ENCODE data around the gene RAB36. TPM values are rescaled to one million over a fixed set of nuclear protein-coding genes. Genes with fewer than 3 reads are reported as not detected.

The RAB36 gene
- total and polyA plus RNA-seq, 7 experiments from 2014 or later = 0.10 to 1.2 (median 0.40) TPM

DNA sequence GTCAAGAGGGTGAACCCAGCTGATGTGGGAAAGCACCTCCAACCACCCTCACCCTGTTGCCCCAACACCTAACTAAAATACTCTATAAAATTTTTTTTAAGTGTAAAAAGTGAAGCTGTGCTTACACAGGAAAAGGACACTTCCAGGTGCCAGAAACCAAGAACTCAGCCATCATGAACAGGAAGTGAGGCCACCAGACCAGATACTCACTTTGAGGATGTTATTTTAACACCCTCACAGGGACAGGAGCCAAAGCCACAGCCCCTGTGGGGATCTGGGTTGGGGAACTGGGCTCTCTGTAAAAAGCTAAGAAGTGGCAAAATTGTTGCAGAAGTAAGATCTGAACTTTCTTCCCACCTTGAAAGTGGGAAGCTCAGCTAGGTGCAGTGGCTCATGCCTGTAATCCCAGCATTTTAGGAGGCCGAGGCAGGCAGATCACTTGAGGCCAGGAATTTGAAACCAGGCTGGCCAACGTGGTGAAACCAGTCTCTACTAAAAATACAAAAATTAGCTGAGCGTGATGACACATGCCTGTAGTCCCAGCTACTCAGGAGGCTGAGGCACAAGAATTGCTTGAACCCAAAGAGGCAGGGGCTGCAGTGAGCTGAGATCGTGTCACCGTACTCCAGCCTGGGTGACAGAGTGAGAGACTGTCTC lies 7.2 kb upstream of the RAB36 start:
- Mint-ChIP-seq H3K9me3 (no peaks in the 10 kb centered on the region), H3K27me3 (peaks cover 0 to 5% (median 0%) of the 10 kb centered on the region in 5 donors), H3K4me3 (peak overlapping the region; percentile 62 to 83 (median 72)), H3K4me1 (peaks cover 21 to 56% (median 51%) of the 10 kb centered on the region in 7 donors), H3K36me3 (no peaks in the 10 kb centered on the region), H3K27ac (peak overlapping the region; percentile 91 to 99 (median 96))
- intact Hi-C loops (cut with micrococcal nuclease) = no loop called here
- no peaks in the 10 kb centered on the region for H3K36me3 ChIP-seq (ENCODE audit: control insufficient read depth in 2 of 3, insufficient read depth in 3 of 3, low read length in 3 of 3)
- peak overlapping the region; percentile 44 for H3K4me3 ChIP-seq (ENCODE audit: low read length)
- no peaks in the 10 kb centered on the region for H3K27me3 ChIP-seq (ENCODE audit: control insufficient read depth in 2 of 2, insufficient read depth in 2 of 2, low read length in 2 of 2)
- peak; percentile 25 to 61 (median 45) for DNase-seq
- peaks cover 53 to 67% of the 10 kb centered on the region in 2 donors for H3K4me1 ChIP-seq (ENCODE audit: control insufficient read depth in 2 of 2, insufficient read depth in 2 of 2, low read length in 2 of 2)
- ChIA-PET CTCF (interaction anchor here (1.1 to 2.2 kb wide), 5 partner anchors 10 to 183 kb away, joined by 3 to 11 read pairs (median 4); no protein-coding TSS in a partner anchor), POLR2A (interaction anchor here (1.4 kb wide), 2 partner anchors 11 to 19 kb away, joined by 4 read pairs; no protein-coding TSS in a partner anchor)
- H3K27ac ChIP-seq (ENCODE audit: low read depth, low read length) = peak overlapping the region; percentile 72
- ATAC-seq = peak; percentile 54
- H3K9me3 ChIP-seq (ENCODE audit: control insufficient read depth in 2 of 3, low read length in 3 of 3) = no peaks in the 10 kb centered on the region

DNA sequence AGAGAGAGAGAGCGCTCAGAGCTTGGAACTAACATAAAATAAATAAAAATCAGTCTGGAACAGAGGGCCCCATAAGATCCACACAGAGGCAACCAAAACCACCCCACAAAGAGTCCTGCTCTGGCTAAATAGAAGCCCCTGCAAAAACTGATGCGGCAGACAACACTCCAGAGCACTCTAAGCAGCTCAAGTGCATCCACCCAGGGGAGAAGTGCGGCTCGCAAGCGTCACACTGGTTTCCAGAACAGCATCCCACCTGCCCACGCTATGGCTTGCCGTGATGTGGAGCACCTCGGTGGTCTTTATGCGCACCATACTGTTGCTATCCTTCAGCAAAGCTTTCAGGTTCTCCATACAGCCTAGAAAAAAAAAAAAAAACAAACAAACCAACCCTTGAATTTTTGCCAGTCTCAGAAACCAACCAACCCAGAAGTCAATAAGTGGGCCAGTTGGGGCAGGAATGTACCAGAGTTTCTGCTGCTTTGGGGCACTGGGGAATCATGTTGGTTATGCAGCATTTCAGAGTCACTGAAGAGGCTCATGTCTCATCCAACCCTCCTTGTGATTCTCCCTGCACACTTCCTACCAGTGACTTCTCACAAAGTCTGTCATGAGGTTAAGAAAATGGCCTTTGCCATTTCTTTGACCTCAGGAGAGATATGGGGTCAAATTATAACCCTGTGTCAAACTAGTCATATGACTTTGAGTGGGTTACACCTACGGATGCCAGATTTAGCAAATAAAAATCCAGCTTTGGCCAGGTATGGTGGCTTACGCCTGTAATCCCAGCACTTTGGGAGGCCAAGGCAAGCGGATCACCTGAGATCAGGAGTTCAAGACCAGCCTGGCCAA lies 6.5 kb upstream of the RAB36 start:
- Mint-ChIP-seq H3K4me1 (peaks cover 26 to 64% (median 55%) of the 10 kb centered on the region in 7 donors), H3K27ac (peak overlapping the region; percentile 91 to 99 (median 96)), H3K36me3 (no peaks in the 10 kb centered on the region), H3K27me3 (peaks cover 0 to 4% (median 0%) of the 10 kb centered on the region in 5 donors), H3K9me3 (peaks cover 0 to 2% (median 0%) of the 10 kb centered on the region in 11 donors), H3K4me3 (peak overlapping the region; percentile 1 to 83 (median 72))
- no peaks in the 10 kb centered on the region for H3K27me3 ChIP-seq (ENCODE audit: control insufficient read depth in 2 of 2, insufficient read depth in 2 of 2, low read length in 2 of 2)
- DNase-seq = no peak
- peak overlapping the region; percentile 72 for H3K27ac ChIP-seq (ENCODE audit: low read depth, low read length)
- H3K4me1 ChIP-seq (ENCODE audit: control insufficient read depth in 2 of 2, insufficient read depth in 2 of 2, low read length in 2 of 2) = peaks cover 57 to 72% of the 10 kb centered on the region in 2 donors
- CTCF ChIA-PET = interaction anchor here (1.1 to 2.2 kb wide), 4 partner anchors 11 to 184 kb away, joined by 3 to 11 read pairs (median 4); no protein-coding TSS in a partner anchor
- no peak for ATAC-seq
- intact Hi-C loops (cut with micrococcal nuclease) = no loop called here
- H3K9me3 ChIP-seq (ENCODE audit: control insufficient read depth in 2 of 3, low read length in 3 of 3) = no peaks in the 10 kb centered on the region
- H3K36me3 ChIP-seq (ENCODE audit: control insufficient read depth in 2 of 3, insufficient read depth in 3 of 3, low read length in 3 of 3) = no peaks in the 10 kb centered on the region
- H3K4me3 ChIP-seq (ENCODE audit: low read length) = peak overlapping the region; percentile 44
- POLR2A ChIA-PET = interaction anchor here (1.4 kb wide), 1 partner anchor 19 kb away, joined by 4 read pairs; no protein-coding TSS in a partner anchor

DNA sequence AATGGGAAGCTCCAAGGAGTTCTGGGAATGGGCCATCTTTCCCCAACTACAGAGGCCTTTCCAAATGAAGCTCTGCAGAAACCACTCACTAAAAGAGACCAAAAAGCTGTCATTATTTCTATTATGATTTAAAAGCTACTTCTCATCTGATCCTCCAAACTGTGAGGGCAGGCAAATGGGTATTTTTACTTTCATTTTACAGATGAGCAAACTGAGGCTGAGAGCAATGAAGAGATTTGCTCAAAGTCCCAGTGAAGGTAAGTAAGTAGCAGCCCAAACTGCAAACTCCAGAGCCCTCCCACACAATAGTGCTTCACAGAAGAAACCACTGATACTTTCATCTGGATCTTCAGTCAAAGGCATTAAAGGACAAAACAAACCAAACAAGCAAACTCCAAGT lies 4.9 kb upstream of the RAB36 start:
- Histone ChIP-seq H3K27me3 (ENCODE audit: control insufficient read depth in 2 of 2, insufficient read depth in 2 of 2, low read length in 2 of 2) (no peaks in the 10 kb centered on the region), H3K27ac (ENCODE audit: low read depth, low read length) (no peak overlapping the region), H3K36me3 (ENCODE audit: control insufficient read depth in 2 of 3, insufficient read depth in 3 of 3, low read length in 3 of 3) (no peaks in the 10 kb centered on the region), H3K4me1 (ENCODE audit: control insufficient read depth in 2 of 2, insufficient read depth in 2 of 2, low read length in 2 of 2) (peaks cover 71 to 76% of the 10 kb centered on the region in 2 donors), H3K4me3 (ENCODE audit: low read length) (no peak overlapping the region), H3K9me3 (ENCODE audit: control insufficient read depth in 2 of 3, low read length in 3 of 3) (no peaks in the 10 kb centered on the region)
- Mint-ChIP-seq H3K27me3 (peaks cover 0 to 5% (median 0%) of the 10 kb centered on the region in 5 donors), H3K36me3 (no peaks in the 10 kb centered on the region), H3K27ac (peak overlapping the region in 8 of 9 donors; percentile 25 to 98 (median 86)), H3K9me3 (peaks cover 0 to 2% (median 0%) of the 10 kb centered on the region in 11 donors), H3K4me1 (peaks cover 32 to 79% (median 70%) of the 10 kb centered on the region in 7 donors), H3K4me3 (no peak overlapping the region)
- DNase-seq (no peak), ATAC-seq (no peak)
- intact Hi-C loops (cut with micrococcal nuclease) = loop anchor here in 1 of 2 donors (5.0 kb wide), 2 partner anchors 752 to 1403 kb away; partner anchors contain the start of genes MIF and YPEL1
- CTCF ChIA-PET = no interaction called here
- POLR2A ChIA-PET = interaction anchor here (0.6 to 2.4 kb wide), 4 partner anchors 18 to 335 kb away, joined by 3 to 11 read pairs (median 4); no protein-coding TSS in a partner anchor

DNA sequence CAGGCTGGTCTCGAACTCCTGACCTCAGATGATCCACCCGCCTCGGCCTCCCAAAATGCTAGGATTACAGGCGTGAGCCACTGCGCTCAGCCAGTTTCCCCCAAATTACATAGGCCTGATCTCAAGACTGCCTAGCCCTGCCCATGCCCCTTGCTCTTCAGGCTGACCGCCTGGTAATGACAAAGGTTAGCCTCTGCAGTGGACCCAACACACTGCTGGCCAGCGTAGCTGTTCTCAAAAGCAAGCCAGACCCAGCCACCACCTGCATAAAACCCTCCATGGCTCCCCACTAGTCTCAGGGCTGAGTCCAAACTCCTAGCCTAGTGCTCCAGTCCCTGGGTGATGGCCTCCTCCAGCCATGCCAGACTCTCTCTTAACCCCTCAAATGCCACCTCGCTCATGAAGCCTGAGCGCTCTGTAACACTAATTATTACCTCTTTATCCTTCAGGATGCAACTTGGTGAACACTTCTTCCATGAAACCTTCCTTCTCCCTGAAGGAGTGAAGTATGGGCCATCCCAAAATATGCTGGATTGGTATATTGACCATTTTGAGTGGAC lies 2.7 kb upstream of the RAB36 start:
- intact Hi-C loops (cut with micrococcal nuclease) = loop anchor here (1.0 to 5.0 kb wide), 8 partner anchors 32 to 1405 kb away; partner anchors contain the start of genes BCR (in 1 of the 2), MIF (in 1 of the 2) and YPEL1 (in 1 of the 2)
- Mint-ChIP-seq H3K27me3 (peaks cover 0 to 8% (median 0%) of the 10 kb centered on the region in 5 donors), H3K36me3 (no peaks in the 10 kb centered on the region), H3K4me1 (peaks cover 35 to 82% (median 66%) of the 10 kb centered on the region in 7 donors), H3K4me3 (peak overlapping the region; percentile 73 to 87 (median 80)), H3K9me3 (peaks cover 0 to 2% (median 0%) of the 10 kb centered on the region in 11 donors), H3K27ac (peak overlapping the region; percentile 90 to 98 (median 96))
- no peaks in the 10 kb centered on the region for H3K27me3 ChIP-seq (ENCODE audit: control insufficient read depth in 2 of 2, insufficient read depth in 2 of 2, low read length in 2 of 2)
- peak overlapping the region; percentile 48 for H3K27ac ChIP-seq (ENCODE audit: low read depth, low read length)
- H3K4me3 ChIP-seq (ENCODE audit: low read length) = peak overlapping the region; percentile 21
- H3K9me3 ChIP-seq (ENCODE audit: control insufficient read depth in 2 of 3, low read length in 3 of 3) = no peaks in the 10 kb centered on the region
- ATAC-seq (no peak), DNase-seq (no peak)
- H3K4me1 ChIP-seq (ENCODE audit: control insufficient read depth in 2 of 2, insufficient read depth in 2 of 2, low read length in 2 of 2) = peaks cover 56 to 59% of the 10 kb centered on the region in 2 donors
- CTCF ChIA-PET = no interaction called here
- no peaks in the 10 kb centered on the region for H3K36me3 ChIP-seq (ENCODE audit: control insufficient read depth in 2 of 3, insufficient read depth in 3 of 3, low read length in 3 of 3)
- POLR2A ChIA-PET = interaction anchor here (1.0 kb wide), 1 partner anchor 990 kb away, joined by 3 read pairs; no protein-coding TSS in a partner anchor

DNA sequence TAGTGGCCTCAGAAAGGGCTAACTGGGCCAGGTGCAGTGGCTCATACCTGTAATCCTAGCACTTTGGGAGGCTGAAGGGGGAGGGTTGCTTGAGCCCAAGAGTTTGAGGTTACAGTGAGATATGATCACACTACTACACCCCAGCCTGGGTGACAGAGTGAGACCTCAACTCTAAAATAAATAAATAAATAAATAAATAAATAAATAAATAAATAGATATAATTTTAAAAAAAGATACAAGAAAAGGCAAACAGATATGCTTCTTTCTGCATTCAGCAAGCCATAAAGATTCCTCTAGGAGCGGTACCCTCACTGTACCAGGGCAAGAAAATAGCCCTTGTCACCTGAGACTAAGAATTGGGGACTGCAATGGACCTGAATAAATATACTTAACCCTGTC lies 2.2 kb upstream of the RAB36 start:
- no peaks in the 10 kb centered on the region for H3K36me3 Mint-ChIP-seq
- DNase-seq = no peak
- peak overlapping the region in 8 of 10 donors; percentile 75 to 87 (median 80) for H3K4me3 Mint-ChIP-seq
- H3K36me3 ChIP-seq (ENCODE audit: control insufficient read depth in 2 of 3, insufficient read depth in 3 of 3, low read length in 3 of 3) = no peaks in the 10 kb centered on the region
- H3K4me3 ChIP-seq (ENCODE audit: low read length) = no peak overlapping the region
- H3K4me1 Mint-ChIP-seq = peaks cover 31 to 77% (median 65%) of the 10 kb centered on the region in 7 donors
- POLR2A ChIA-PET = interaction anchor here (0.8 to 1.0 kb wide), 2 partner anchors 9 to 139 kb away, joined by 3 read pairs; no protein-coding TSS in a partner anchor
- H3K27me3 ChIP-seq (ENCODE audit: control insufficient read depth in 2 of 2, insufficient read depth in 2 of 2, low read length in 2 of 2) = no peaks in the 10 kb centered on the region
- intact Hi-C loops (cut with micrococcal nuclease) = loop anchor here (2.0 to 5.0 kb wide), 3 partner anchors 40 to 1406 kb away; partner anchors contain the start of genes MIF (in 1 of the 2) and YPEL1 (in 1 of the 2)
- H3K27ac Mint-ChIP-seq = peak overlapping the region; percentile 28 to 98 (median 93)
- no peak overlapping the region for H3K27ac ChIP-seq (ENCODE audit: low read depth, low read length)
- no peaks in the 10 kb centered on the region for H3K9me3 ChIP-seq (ENCODE audit: control insufficient read depth in 2 of 3, low read length in 3 of 3)
- H3K27me3 Mint-ChIP-seq = peaks cover 0 to 11% (median 0%) of the 10 kb centered on the region in 5 donors
- peaks cover 54% of the 10 kb centered on the region in 2 donors for H3K4me1 ChIP-seq (ENCODE audit: control insufficient read depth in 2 of 2, insufficient read depth in 2 of 2, low read length in 2 of 2)
- ATAC-seq = no peak
- peaks cover 0 to 2% (median 0%) of the 10 kb centered on the region in 11 donors for H3K9me3 Mint-ChIP-seq
- CTCF ChIA-PET = no interaction called here
